Stimulated activated CD4-positive, alpha-beta T cell treated with anti-CD3 and anti-CD28 coated beads, TNF-alpha, amount 100 ng/mL, for 4 hours (primary cell): ENCODE measurements around the gene ZNF598.

Experiments used
- DNase-seq, 3 experiments: peaks; one replicate each; pipeline ENCODE4 v3.0.0-alpha.2; 2020; ENCODE audit warnings: low read depth in 3 of 3

Gene ZNF598

DNA sequence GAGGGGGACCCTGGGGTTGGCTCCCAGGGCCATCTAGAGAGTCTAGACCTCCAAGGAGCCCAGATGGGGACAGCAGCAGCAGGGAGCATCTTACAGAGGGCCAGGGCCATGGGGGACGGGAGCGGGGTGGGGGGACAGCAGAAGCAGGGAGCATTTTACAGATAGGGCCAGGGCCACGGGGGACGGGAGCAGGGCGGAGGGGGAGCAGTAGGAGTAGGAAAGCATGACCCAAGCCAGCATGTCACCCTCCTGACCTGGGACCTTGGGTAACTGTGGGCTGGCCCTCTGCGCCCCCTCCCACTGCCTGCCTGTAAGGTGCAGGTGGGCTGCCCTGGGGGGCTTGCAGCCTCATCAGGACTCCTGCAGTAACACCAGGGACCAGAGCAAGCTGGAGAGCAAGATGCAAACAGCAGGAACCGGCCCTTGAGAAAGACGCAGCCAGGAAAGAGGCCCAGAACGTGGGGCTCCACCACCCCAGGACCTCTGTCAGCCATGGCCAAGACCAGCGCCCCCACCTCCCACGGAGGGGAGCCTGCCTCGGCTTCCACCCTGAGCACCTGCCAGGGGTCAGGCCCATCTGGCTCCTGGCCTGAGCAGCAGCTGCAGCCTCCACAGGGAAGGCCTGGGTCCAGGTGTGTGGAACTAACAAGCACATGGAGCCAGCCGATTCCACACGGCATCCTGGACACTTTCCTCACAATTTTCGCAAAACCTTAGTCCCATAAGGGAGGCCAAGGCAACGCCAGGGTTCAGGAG is 2.4 kb downstream of the ZNF598 start:
- no peak for DNase-seq

DNA sequence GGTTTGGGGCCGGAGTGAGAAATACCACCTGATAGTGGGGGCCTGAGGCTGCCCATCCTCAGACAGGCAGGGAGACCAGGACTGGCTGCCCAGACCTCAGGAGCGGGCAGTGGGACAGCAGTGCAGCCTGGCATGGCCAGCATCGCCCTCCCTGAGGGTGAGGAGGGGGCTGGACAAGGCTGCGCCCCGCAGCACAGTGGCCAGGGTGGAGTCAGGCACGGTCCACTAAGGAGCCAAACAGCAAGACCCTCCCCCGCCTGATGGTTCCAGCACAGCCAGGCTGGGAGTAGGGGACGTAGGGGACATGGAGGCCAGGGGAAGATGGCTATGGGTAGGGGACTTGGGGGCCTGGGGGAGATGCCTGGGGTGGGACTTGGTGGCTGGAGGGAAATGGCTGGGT is 3.3 kb downstream of the ZNF598 start:
- DNase-seq, result no peak

DNA sequence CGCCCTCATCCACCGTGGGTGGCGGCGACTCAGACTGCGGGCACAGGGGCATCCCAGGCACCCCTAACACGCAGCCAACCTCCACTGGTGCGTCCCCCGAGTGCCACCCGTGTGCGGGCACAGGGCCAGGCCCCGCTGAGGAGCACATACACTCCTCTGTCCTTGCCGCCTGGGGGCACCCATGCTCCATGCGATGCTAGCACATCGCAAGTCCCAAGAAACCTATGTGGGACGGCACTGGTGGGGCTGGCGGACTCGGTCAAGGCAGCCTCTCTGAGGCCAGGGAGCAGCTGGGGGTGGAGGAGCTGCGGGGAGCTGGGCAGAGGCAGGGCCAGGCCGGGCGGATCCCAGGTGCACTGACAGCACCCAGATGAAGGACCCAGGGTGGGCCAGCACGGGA is 4.0 kb downstream of the ZNF598 start:
- no peak for DNase-seq

DNA sequence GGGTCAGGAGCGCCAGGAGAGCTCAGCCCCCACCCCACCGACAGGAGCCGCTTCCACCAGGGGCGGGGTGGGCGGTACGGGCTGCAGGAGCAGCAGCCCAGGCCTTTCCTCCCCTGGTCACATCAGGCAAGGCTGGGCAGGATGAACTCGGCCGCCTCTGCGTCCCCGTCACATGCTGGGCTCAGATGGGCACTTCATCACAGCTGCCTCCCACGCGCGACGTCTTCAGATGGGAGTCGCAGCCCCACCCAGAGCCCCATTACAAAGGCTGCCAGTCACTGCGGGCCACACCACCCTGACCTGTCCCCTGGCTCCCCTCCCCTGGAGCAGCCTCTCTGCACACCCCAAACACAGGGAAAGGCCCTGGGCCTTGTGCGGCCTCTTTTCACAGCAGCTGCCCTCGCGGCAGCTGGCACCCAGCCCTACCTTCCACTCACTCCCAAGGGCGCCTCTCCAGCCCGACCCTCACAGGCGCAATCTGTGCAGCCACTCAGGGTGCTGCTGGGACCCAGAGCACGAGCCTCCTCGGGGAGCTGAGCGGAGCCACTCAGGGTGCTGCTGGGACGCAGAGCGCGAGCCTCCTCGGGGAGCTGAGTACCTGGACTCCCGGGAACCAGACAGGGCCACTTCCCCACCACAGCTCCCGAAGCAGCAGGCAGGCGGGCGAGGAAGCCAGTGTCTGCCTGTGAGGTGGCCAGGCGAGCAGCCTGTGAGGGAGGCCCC is 4.7 kb downstream of the ZNF598 start:
- no peak for DNase-seq

DNA sequence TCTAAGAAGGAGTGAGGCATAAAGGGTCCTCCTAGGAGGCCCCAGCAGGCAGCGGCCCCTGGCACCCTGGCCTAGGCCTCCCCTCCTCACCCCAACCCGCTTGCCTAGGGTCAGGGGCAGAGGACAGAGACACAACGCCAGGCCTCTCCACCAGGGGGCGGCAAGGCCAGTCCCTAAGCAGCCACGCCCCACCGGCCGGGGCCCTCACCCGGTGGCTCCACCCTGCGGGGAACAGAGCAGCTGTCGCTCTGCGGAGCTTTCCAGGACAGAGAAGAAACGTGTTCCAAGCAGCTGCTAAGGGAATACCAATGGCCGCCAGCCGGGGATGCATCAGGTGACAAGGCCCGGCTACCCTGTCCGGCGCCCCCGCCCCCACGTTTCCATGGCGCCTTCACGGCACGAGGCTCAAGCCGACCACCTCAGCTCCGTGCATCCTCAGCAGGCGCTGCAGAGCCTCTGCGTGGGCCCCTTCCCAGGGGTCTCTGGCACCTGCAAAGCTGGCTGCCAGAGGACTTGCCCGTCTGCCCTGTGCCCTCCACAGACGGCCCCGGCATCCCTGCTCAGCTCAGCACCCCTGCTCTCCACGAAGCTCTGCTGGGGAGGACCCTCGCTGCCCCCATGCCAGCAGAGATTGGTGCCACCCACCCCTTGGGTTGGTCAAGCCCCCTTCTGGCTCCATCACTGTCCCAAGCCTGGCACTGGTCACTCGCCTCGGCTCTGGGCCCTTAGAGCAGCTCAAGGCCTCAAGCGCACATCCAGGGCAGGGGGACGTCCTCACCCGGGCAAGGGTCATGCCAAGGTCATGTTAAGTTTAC is 5.6 kb downstream of the ZNF598 start:
- peak; percentile 68 to 80 (median 76) for DNase-seq

DNA sequence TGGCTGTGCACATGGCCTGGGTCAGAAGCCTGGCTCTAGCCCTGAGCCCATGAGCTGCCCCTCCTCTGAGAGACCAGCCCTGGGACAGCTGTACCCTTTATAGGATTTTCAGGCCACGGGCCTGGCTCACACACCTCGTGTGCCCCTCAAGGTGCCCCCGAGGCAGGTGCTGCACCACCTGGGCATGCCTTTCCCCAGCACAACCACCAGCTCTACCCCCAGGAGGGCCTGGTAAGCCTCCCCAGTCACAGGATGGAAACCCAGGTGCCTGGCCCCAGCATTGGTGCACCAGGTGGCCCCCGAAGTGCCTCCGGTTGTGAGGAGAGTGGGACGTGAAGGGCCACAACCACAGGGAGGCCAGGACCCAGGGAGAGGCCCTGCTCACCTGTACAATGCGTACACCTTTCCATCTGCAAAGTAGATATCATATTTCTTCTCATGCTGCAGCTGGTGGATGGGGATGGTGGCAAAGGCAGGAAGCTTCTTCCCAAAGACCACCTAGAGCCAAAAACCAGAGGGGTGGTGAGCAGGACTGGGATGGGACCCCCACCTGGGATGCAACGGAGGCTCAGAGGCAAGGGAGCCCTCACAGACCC is 6.3 kb downstream of the ZNF598 start:
- no peak for DNase-seq

DNA sequence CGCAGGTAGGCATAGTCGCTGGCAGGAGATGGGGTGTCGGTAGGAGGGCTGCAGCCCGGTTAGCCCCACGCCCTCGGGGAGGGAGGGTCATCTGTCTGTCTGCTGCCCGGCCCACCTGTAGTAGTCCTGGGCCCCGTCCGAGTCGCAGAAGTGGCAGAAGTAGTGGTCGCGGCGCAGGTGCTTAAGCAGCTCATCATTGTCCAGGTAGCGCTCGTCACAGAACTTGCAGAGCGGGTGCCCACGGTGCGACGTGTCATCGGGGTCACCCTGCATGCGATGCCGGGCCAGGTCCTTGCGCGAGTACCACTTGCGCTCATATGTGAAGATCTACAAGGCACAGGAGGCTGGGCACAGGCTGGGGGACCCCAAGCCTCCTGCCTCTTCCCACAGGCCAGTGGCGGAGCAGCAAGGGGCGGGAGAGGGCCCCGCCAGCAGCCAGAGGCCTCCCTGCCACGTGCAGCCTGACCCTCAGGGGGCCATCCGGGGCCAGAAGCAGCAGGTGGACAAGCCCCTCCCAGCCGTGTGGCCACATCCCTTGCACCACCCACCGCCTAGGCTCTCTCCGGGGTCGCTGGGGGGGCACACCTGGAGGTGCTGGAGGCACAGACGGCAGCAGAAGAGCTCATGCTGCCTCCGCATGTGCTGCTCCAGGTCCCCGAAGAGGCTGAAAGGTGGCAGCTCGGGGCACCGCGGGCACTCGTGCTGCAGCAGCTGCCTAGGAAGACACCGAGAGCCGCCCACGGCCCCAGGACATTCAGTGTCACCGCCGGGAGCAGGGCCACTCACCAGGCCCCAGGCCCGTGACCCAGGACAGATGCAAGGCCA is 7.0 kb downstream of the ZNF598 start:
- no peak for DNase-seq

DNA sequence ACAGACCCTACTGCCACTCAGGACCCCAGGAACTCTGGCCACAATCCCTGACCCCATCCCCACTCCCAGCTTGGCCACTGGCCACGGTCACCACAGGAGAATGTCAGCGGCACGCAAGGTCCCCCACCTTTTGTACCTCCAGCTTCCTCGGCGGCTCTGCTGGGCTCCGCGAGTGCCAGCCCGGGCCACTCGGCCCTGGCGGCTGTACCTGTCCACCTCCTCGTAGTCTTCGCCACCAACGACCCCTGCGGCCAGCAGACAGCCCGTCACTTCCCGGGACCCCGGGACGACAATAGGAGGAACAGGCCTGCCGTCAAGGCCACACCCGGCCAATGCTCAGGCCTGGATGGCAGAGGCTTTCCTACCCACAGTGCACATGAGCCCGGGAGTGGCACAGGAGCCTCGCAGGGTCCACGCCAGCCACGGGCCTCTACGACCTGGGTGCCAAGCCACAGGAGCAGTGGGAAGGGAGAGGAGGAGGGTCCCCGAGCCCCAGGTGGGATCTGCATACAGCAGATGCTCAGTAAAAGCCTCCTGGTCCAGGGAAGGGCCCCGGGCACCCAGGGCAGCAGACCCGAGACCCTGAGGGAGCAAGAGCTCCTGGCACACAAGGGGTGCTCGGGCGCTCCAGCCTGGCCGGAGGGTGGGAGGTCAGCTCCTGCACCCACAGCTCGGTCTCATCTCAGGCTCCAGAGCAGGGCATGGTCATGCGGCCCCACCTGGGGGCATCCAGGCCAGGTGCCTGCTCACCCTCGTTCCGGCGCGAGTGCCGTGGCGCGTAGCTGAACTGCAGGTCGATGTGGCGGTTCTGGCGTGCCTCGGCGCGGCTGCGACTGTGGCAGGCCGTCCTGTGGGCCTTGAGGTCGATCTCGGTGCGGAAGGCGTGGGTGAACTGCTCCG is 7.9 kb downstream of the ZNF598 start:
- DNase-seq, result no peak

DNA sequence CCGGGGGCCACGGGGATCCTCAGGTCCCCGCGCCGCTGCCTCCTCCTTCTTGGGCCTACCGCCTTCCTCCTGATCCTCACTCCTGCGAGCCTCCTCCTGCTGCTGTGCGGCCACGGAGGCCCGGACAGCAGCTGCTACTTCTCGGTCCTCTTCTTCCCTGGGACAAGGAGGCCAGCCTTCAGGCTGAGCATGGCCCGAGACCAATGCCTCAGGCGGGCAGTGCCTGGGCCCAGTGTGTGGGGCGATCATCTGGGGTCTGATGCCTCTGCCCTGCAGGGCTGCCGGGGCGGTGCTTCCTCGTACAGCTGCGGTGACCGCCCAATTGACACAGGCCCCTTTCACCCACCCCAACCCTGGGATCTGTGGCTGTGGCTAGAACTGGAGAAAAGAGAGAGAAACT is 8.6 kb downstream of the ZNF598 start:
- no peak for DNase-seq

DNA sequence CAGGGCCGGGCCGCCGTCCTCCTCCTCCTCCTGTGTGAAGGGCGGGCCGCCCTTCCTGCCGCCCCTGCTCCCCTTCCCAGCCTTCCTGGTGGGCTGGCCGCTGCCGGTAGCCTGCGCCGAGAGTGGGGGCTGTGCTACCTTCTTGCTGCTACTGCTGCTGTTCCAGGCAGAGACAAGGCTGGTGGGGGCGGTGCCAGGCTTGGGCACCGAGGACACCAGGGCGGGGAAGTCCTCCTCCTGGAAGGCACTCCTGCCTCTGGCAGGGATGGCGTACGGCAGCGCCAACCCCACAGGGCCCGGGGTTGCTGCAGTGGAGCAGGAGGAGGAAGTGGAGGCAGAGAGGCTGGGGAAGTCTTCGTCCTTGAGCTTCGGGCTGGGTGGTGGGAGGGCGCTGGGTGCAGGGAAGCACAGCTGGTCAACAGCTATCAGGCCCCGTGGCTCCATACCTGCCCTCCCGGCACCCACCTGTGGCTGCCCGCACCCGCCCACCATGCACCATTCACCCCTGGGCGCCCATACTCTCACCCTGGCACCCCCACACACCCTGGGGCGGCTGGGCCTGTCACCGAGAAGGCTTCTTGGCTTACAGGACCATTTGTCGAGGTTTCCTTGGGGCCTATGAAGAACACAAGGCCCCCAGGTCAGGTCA is 9.6 kb downstream of the ZNF598 start:
- DNase-seq, result no peak

DNA sequence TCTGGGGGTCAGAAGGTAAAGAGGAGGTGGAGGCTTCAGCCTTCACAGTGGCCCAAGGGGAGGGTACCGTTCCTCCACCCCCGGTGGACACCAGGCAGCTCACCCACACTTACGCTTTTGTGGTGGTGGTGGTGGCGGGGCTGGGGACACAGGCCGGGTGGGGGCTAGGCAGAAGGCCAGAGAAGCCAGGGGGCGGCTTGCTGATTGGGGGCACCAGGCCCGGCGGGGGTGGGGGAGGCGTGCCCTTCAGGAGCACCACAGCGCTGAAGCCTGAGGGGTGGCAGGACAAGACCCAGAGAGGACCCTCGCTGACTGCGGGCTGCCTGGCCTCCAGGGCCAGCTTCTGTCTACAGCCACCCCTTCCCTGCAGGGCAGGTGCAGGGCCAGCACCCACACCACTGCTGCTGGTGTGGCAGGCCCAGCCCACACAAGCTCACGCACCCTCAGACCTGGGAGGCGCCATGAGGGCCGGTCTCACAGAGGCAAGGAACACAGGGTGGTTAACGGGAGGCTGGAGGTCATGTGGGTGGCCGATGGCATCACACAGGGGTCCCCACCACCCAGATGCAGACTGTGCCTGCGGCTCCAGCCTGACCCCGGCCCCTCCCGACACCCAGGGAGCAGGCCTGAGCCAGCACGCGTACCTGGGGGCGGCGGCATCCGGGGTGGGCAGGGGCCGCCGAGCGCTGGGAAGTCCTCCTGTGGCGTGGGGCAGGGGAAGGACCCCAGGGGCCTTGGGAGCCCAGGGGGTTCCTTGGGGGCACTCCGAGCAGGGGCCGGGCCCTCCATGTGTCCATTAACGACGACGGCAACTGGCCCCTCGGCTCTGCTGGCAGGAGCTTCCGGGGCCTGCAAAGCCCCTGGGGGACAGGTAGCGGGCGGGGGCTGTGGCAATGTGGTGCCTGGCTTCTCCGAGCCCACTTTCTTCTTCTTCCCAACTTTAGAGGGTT is 10.5 kb downstream of the ZNF598 start:
- no peak for DNase-seq

DNA sequence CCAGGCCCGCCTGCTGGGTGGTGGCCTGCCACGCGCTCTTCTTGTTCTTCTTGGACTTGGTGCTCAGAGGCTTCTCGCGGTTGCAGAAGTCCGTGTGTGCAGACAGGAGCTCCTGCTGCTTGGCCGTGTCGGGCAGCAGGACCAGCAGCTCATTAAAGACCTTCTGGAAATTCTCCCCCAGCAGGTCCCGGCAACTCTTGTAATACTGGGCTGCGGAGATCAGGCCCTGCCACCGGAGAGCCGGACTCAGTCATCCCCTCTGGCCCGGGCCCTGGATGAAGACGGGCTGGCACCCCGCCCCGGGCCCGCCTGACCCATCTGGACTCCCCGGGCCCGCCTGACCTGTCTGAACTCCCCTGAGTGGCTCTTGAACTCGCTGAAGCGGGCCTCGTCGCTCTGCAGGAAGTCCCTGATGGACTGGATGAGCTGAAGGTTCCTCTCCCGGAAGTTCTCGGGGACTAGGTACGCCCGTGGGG is 11.2 kb downstream of the ZNF598 start:
- DNase-seq, result no peak

DNA sequence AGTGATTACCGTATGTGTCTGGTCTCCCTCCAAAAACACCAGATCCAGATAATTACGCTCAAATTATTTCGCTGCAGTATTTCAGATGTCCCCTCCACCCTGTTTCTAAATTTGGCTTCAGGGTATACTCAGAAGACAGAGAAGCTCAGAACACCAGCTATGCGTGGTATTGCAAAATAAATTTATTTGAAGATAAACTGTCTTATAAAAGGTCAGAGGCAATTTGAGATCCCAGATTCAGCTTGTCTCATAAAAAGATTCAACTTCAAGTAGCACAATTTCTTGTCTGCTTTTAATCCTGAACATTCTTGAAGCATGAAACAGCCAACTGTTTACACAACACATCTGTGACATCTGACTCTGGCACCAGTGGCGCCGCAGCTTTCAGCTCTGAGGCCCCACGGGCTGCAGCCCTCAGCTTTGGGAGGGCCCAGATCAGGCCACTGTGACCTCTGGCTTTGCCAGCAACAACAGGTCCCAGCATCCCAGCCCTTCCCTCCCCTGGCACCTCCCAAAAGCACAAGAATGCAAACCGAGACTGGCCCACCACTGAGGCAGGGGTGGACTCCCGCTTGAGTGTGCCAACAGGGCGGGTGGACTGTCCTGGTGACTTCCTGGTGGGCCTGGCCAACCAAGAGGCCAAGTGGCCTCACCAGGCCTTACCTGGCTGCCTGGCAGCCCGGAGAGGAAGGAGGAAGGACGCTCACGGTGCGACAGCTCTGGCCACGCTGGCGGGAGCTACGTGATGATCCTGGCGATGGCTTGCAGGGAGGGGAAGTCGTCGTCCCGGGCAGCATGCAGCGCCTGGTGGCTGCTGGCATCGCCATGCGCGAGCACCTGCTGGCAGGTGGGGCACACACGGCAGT is 11.9 kb downstream of the ZNF598 start:
- DNase-seq, result no peak

DNA sequence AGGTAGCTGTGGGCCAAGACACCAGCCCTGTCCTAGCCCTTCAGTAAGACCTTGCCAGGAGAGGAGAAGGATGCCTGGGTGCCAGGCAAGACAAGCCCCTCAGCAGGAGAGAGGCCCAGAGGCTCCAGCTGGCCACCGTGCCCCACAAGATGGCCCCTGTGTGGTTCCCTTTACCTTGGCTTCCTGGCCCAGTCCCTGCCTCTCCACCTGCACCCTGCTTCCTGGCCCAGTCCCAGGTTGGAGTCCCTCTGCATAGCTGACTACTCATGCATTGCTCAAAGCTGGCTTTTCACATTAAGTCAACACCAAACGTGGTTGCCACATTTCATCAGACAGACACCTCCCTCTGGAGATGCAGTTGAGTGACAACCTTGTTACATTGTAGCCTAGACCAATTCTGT is 15.9 kb downstream of the ZNF598 start:
- no peak for DNase-seq

DNA sequence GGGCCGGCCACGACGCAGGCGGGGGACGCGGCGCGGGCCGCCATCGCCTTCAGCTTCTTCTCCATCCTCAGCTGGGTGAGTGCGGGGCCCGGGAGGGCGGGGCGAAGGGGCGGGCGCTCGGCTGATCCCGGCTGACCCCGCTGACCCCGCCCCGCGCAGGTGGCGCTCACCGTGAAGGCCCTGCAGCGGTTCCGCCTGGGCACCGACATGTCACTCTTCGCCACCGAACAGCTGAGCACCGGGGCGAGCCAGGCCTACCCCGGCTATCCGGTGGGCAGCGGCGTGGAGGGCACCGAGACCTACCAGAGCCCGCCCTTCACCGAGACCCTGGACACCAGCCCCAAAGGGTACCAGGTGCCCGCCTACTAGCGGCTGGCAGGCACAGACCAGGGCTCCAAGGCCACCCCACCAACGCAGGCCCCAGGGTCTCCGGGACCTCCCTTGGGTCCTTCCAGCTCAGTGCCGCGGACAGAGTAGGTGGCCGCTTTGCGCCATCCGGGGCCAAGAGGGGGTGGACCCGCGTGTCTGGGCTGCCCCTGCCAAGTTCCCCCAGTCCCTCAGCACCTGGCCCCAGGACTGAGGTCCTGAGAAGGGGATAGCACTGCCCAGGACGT is 16.8 kb downstream of the ZNF598 start:
- DNase-seq, result no peak

DNA sequence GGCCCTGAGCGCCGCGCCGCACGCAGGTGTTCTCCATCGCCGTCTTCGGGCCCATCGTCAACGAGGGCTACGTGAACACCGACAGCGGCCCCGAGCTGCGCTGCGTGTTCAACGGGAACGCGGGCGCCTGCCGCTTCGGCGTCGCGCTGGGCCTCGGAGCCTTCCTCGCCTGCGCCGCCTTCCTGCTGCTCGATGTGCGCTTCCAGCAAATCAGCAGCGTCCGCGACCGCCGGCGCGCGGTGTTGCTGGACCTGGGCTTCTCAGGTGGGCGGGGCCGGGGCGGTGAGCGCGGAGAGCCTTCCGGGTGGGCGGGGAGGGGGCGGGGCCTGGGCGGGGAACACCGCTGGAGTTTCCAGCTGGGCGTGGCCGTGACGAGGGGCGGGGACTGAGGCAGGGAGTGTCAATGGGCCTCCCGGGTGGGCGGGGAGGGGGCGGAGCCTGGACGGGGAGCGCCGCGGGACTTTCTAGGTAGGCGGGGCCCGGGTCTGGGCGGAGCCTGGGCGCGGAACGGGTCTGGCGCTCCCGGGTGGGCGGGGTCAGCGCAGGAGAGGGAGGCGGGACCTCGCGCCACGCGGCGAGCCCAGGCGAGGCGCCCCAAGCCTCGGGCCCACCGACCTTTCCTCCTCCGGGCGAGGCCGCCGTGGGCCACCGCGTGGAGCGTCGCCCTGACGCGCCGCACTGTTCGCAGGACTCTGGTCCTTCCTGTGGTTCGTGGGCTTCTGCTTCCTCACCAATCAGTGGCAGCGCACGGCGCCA is 17.5 kb downstream of the ZNF598 start:
- DNase-seq, result peak; percentile 98 to 99 (median 98)
